Mammary epithelial cell (primary cell): ENCODE measurements around the gene SPAAR.

Experiments used
- EZH2 ChIP-seq: IDR thresholded peaks from 2 replicates; pipeline ENCODE4 v1.6.1; 2012; ENCODE audit warnings: low read length, inconsistent platforms, borderline replicate concordance
- TF ChIP-seq, protein P1 (sequence below), 2 donors: IDR thresholded peaks in 1 of 2; conservative IDR thresholded peaks in 1 of 2; 2 replicates each; pipeline ENCODE4 v1.5.1; 2011 to 2012; ENCODE audit warnings: inconsistent platforms in 2 of 2, low read length in 2 of 2, mild to moderate bottlenecking in 2 of 2, control low read depth in 1 of 2, low read depth in 1 of 2; ENCODE audit not compliant: insufficient read depth in 1 of 2; ENCODE audit errors: extremely low read depth in 1 of 2

DNA sequence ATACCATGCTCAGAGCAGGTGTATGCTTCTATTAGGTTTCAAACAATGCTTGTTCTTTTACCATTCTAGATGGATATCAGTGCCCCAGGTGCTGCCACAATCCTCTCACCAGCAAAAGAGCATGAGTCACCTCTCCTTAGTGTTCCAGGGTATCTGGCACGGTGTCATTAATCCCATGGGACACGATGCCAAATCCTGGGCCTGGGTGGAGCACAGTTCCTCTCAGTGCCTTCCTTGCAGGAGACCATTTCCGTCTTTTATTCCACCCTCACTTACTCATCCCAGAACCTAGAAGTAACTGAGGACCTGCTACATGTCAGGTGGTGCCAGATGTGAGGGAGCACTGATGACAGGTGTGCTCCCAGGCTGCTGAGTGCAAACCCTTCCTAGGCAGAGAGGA, 37.7 kb upstream of the SPAAR start:
- TF ChIP-seq, protein P1, sequence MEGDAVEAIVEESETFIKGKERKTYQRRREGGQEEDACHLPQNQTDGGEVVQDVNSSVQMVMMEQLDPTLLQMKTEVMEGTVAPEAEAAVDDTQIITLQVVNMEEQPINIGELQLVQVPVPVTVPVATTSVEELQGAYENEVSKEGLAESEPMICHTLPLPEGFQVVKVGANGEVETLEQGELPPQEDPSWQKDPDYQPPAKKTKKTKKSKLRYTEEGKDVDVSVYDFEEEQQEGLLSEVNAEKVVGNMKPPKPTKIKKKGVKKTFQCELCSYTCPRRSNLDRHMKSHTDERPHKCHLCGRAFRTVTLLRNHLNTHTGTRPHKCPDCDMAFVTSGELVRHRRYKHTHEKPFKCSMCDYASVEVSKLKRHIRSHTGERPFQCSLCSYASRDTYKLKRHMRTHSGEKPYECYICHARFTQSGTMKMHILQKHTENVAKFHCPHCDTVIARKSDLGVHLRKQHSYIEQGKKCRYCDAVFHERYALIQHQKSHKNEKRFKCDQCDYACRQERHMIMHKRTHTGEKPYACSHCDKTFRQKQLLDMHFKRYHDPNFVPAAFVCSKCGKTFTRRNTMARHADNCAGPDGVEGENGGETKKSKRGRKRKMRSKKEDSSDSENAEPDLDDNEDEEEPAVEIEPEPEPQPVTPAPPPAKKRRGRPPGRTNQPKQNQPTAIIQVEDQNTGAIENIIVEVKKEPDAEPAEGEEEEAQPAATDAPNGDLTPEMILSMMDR (conservative IDR thresholded peaks at IDR 0.05 in 1 of 2, IDR thresholded peaks at IDR 0.05 in 1 of 2; ENCODE audit: extremely low read depth in 1 of 2, insufficient read depth in 1 of 2, low read depth in 1 of 2, low read length in 2 of 2): no peak
- TF ChIP-seq EZH2: no peak
